Peyer's patch (tissue), 4 donors: Measurements from ENCODE around the gene ZHX3.

Experiments
- CTCF ChIP-seq, 6 experiments: fragments of 450-650 bp in 4 of 6; fragments of 200-600 bp in 2 of 6; sonication (generic) in 1 of 6; IDR thresholded peaks; one replicate each; pipeline ENCODE4 v1.5.1; 2017 to 2019; ENCODE audit warnings: antibody characterized with exemption in 6 of 6, mild to moderate bottlenecking in 3 of 6, moderate library complexity in 1 of 6
- POLR2A ChIP-seq, 2 donors: fragments of 450-650 bp; IDR thresholded peaks; one replicate each; pipeline ENCODE4 v1.5.1; 2017; ENCODE audit warnings: antibody characterized with exemption in 2 of 2, mild to moderate bottlenecking in 2 of 2, moderate library complexity in 2 of 2

GRCh38 chr20:41300383-41300782 is 17.1 kb downstream of the ZHX3 start:
- TF ChIP-seq CTCF (IDR thresholded peaks at IDR 0.05) (no peak), POLR2A (IDR thresholded peaks at IDR 0.05) (no peak)
